A673 (cell line): ENCODE data around the gene MRPS2. TPM values are rescaled to one million over a fixed set of nuclear protein-coding genes. Genes with fewer than 3 reads are reported as not detected.
"Not testable (repeated sequence)": the region's sequence is repeated elsewhere in the genome, so short reads cannot be mapped to it uniquely, and the experiment has no call there.

ENCODE experiments used
- BruUV-seq: library from RNA; stranded (reverse); fragments of 400-500 nt; replicated peaks from 2 replicates; lab custom pipeline; 2021; lab: Mats Ljungman, UMichigan
- CTCF ChIA-PET: fragments of 300-600 bp; sonication (Branson Sonifier 250); formaldehyde crosslinking; loops from one replicate; lab custom pipeline; 2022; ENCODE audit warnings: antibody characterized with exemption; lab: Charles Lee
- POLR2A ChIA-PET: fragments of 300-600 bp; sonication (Branson Sonifier 250); formaldehyde crosslinking; loops from one replicate; lab custom pipeline; 2022; ENCODE audit warnings: antibody characterized with exemption; ENCODE audit not compliant: low non-redundant PET; lab: Charles Lee
- DNase-seq: peaks from one replicate; pipeline ENCODE4 v3.0.0-alpha.2; 2015; ENCODE audit warnings: low spot score
- H3K27ac ChIP-seq: fragments of 200-600 bp; sonication (generic); 2 replicates; pipeline ENCODE4 v1.5.1; 2016; ENCODE audit warnings: mixed run types, low read depth, mild to moderate bottlenecking, mixed read lengths, antibody characterized with exemption, low read length; ENCODE audit not compliant: poor library complexity, severe bottlenecking
- H3K27me3 ChIP-seq: fragments of 200-600 bp; sonication (generic); replicated peaks from 2 replicates; pipeline ENCODE4 v1.6.1; 2017; ENCODE audit warnings: mixed run types, low read depth, mild to moderate bottlenecking, mixed read lengths, antibody characterized with exemption, low read length; ENCODE audit not compliant: insufficient read depth, poor library complexity
- H3K36me3 ChIP-seq: fragments of 200-600 bp; sonication (generic); 2 replicates; pipeline ENCODE4 v1.6.1; 2016; ENCODE audit warnings: mixed run types, mild to moderate bottlenecking, mixed read lengths, antibody characterized with exemption, low read length; ENCODE audit not compliant: insufficient read depth, poor library complexity, severe bottlenecking
- H3K4me1 ChIP-seq: fragments of 200-600 bp; sonication (generic); 2 replicates; pipeline ENCODE4 v1.6.1; 2017; ENCODE audit warnings: mixed run types, mild to moderate bottlenecking, mixed read lengths, antibody characterized with exemption, low read length; ENCODE audit not compliant: insufficient read depth, poor library complexity, severe bottlenecking
- H3K4me3 ChIP-seq: fragments of 200-600 bp; sonication (generic); 2 replicates; pipeline ENCODE4 v1.5.1; 2016; ENCODE audit warnings: low read depth, mixed run types, mild to moderate bottlenecking, mixed read lengths, low read length; ENCODE audit not compliant: poor library complexity, severe bottlenecking
- H3K9me3 ChIP-seq: fragments of 200-600 bp; sonication (generic); 2 replicates; pipeline ENCODE4 v1.6.1; 2016; ENCODE audit warnings: mixed run types, low read depth, mild to moderate bottlenecking, mixed read lengths, antibody characterized with exemption, low read length; ENCODE audit not compliant: poor library complexity, severe bottlenecking
- EZH2 ChIP-seq: fragments of 200-600 bp; sonication (generic); IDR thresholded peaks from 2 replicates; pipeline ENCODE4 v1.6.1; 2017; ENCODE audit warnings: borderline replicate concordance, low read depth, mild to moderate bottlenecking, mixed read lengths, antibody characterized with exemption, low read length; ENCODE audit not compliant: poor library complexity, severe bottlenecking
- intact Hi-C: fragments of 100-400 bp; cut with micrococcal nuclease; formaldehyde crosslinking; loops from one replicate; pipeline ENCODE4 v1.10.0; 2022; ENCODE audit not compliant: unreplicated experiment
- total RNA-seq: library from RNA; stranded (reverse); gene quantifications from 2 replicates; pipeline ENCODE4 v1.2.3, GENCODE V29; 2021
- TF ChIP-seq, protein P1 (sequence below): fragments of 300-800, 200-600 bp; sonication (generic); conservative IDR thresholded peaks from 2 replicates; pipeline ENCODE4 v1.5.1; 2017; ENCODE audit warnings: low read depth, mild to moderate bottlenecking, antibody characterized with exemption, low read length, moderate library complexity, mixed read lengths

MRPS2 gene
- total RNA-seq, 1 experiment from 2014 or later = 88.8 TPM

DNA sequence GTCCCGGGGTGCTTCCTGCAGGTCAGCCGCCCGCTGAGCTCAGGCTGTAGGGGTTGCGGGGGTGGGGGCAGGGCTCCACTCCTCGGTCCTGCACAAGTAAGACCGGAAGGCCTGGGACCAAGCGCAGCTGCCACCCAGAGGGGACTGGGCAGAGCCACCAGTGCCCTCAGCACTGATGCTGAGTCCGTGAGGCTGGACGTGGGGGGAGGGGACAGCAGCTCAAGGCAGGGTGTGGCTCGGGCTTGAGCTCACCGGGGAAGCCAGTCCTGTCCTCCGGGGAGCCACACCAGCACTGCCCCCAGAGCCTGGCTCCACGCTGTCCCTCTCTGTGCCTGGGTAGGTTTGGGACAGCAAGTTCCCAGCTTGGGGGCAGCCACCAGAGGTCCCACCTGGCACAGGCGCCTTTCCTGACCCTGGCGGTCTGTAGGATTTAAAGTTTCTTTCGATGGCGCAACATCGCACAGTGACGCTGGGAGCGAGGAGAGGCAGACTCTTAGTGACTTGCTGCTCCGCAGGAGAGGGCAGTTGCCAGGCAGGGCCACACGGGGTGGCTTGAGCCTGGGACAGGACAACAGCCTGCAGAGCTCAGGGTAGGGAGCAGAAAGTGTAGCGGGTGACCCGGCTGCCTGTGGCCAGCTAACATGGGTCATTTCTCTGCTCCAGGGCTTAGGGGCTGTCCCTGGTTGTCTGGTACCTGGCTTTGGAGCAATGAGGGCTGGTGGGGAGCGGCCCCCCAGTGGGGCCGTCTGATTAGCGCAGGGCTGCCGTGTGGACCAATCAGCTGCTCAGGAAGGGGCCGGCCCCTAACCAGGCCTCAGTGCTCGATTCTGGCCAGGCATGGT lies 26.5 kb downstream of the MRPS2 start:
- no peak overlapping the region for H3K27ac ChIP-seq
- no peaks in the 10 kb centered on the region for H3K9me3 ChIP-seq
- H3K36me3 ChIP-seq = no peaks in the 10 kb centered on the region
- ChIA-PET POLR2A (interaction anchor here (0.7 kb wide), 1 partner anchor 58 kb away, joined by 3 read pairs; no protein-coding TSS in a partner anchor), CTCF (no interaction called here)
- H3K4me3 ChIP-seq = no peak overlapping the region
- TF ChIP-seq, protein P1, sequence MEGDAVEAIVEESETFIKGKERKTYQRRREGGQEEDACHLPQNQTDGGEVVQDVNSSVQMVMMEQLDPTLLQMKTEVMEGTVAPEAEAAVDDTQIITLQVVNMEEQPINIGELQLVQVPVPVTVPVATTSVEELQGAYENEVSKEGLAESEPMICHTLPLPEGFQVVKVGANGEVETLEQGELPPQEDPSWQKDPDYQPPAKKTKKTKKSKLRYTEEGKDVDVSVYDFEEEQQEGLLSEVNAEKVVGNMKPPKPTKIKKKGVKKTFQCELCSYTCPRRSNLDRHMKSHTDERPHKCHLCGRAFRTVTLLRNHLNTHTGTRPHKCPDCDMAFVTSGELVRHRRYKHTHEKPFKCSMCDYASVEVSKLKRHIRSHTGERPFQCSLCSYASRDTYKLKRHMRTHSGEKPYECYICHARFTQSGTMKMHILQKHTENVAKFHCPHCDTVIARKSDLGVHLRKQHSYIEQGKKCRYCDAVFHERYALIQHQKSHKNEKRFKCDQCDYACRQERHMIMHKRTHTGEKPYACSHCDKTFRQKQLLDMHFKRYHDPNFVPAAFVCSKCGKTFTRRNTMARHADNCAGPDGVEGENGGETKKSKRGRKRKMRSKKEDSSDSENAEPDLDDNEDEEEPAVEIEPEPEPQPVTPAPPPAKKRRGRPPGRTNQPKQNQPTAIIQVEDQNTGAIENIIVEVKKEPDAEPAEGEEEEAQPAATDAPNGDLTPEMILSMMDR = no peak
- no peak for TF ChIP-seq EZH2
- DNase-seq = no peak
- BruUV-seq = no TSS peak
- intact Hi-C loops = no loop called here
- no peaks in the 10 kb centered on the region for H3K4me1 ChIP-seq
- H3K27me3 ChIP-seq = no peaks in the 10 kb centered on the region

DNA sequence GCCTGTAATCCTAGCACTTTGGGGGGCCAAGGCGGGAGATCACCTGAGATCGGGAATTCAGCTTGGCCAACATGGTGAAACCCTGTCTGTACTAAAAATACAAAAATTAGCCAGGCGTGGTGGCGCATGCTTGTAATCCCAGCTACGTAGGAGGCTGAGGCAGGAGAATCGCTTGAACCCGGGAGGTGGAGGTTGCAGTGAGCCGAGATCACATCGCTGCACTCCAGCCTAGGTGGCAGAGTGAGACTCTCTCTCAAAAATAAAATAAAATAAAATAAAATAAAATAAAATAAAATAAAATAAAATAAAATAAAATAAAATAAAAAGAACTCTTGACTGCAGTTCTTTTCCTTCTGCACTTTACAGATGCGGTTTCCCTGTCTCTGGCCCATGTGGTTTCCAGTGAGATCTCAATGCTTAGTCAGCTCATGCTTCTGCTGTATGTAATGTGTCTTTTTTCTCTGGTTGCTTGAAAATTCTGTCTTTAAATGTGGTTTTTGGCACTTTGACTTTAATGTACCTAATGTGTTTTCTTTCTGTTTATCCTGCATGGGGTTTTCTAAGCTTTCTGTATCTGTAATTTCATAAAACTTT lies 28.5 kb downstream of the MRPS2 start:
- H3K4me3 ChIP-seq, H3K27me3 ChIP-seq, H3K27ac ChIP-seq, H3K9me3 ChIP-seq, H3K4me1 ChIP-seq, intact Hi-C loops, BruUV-seq, H3K36me3 ChIP-seq, POLR2A ChIA-PET, DNase-seq, CTCF ChIA-PET: not testable (repeated sequence)

DNA sequence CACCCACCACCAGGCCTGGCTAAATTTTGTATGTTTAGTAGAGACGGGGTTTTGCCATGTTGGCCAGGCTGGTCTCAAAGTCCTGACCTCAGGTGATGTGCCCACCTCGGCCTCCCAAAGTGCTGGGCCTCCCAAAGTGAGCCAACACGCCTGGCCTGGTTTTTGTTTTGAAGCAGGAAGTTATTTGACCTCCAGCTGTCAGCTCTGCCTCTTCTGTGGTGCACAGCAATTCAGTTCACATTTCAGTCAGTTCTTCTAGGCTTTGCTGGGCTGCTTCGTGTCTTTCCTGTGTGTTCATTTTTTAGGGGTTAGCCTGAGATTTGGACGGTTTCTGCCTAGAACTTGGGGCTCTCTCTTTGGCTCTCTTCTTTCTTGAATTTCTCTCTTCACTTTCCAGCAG lies 29.7 kb downstream of the MRPS2 start:
- H3K27ac ChIP-seq = no peak overlapping the region
- intact Hi-C loops = no loop called here
- no peak overlapping the region for H3K4me3 ChIP-seq
- H3K36me3 ChIP-seq = no peaks in the 10 kb centered on the region
- TF ChIP-seq, protein P1 = no peak
- TF ChIP-seq EZH2 = no peak
- POLR2A ChIA-PET = no interaction called here
- no peaks in the 10 kb centered on the region for H3K9me3 ChIP-seq
- BruUV-seq = no TSS peak
- no peaks in the 10 kb centered on the region for H3K4me1 ChIP-seq
- CTCF ChIA-PET = no interaction called here
- H3K27me3 ChIP-seq = peaks cover under 1% of the 10 kb centered on the region
- no peak for DNase-seq
